Testis (tissue), 3 donors: ENCODE results near the gene EXOC3L2. TPM values are rescaled to one million over a fixed set of nuclear protein-coding genes. Genes with fewer than 3 reads are reported as not detected.

ENCODE experiments used
- DNase-seq: peaks from one replicate; pipeline ENCODE4 v3.0.0-alpha.2; 2019
- H3K27ac ChIP-seq, 2 donors: fragments of 200-600 bp; sonication (generic); one replicate each; pipeline ENCODE4 v1.5.1; 2019
- H3K27me3 ChIP-seq: fragments of 200-600 bp; sonication (generic); one replicate; pipeline ENCODE4 v1.5.1; 2019
- H3K36me3 ChIP-seq: fragments of 200-600 bp; sonication (generic); one replicate; pipeline ENCODE4 v1.5.1; 2017; ENCODE audit warnings: low read depth; ENCODE audit errors: missing control alignments
- H3K4me1 ChIP-seq: fragments of 200-600 bp; sonication (generic); one replicate; pipeline ENCODE4 v1.5.1; 2019
- H3K4me3 ChIP-seq, 2 donors: fragments of 200-600 bp; sonication (generic); one replicate each; pipeline ENCODE4 v1.5.1; 2017 to 2019
- H3K9me3 ChIP-seq: fragments of 200-600 bp; sonication (generic); one replicate; pipeline ENCODE4 v1.5.1; 2017
- CTCF ChIP-seq, 3 experiments: fragments of 450-650 bp in 2 of 3; fragments of 200-600 bp in 1 of 3; sonication (generic) in 1 of 3; IDR thresholded peaks; one replicate each; pipeline ENCODE4 v1.5.1; 2016 to 2019; ENCODE audit warnings: antibody characterized with exemption in 3 of 3, mild to moderate bottlenecking in 2 of 3, moderate library complexity in 1 of 3
- POLR2A ChIP-seq: fragments of 450-650 bp; IDR thresholded peaks from one replicate; pipeline ENCODE4 v1.6.1; 2017; ENCODE audit warnings: antibody characterized with exemption, mild to moderate bottlenecking, moderate library complexity
- WGBS, 2 donors: methylation state at CpG; one replicate each; pipeline ENCODE4 v1.1.5; 2018; 5-methylcytosine and 5-hydroxymethylcytosine counted together
- intact Hi-C: fragments of 100-400 bp; cut with DNase I; formaldehyde crosslinking; loops from one replicate; pipeline ENCODE4 v1.15.1; 2023; ENCODE audit warnings: low total_unique reads
- polyA plus RNA-seq: library from polyadenylated mRNA; stranded (reverse); fragments of 350-450 nt; fragmentation: Illumina TruSeq; extraction: RNeasy Lipid Tissue Mini Kit (QIAGEN cat#74804); gene quantifications from one replicate; pipeline ENCODE4 v1.2.3, GENCODE V29; 2014; ENCODE audit warnings: low read depth, low replicate concordance; ENCODE audit not compliant: insufficient read depth
- total RNA-seq, 2 donors: library from RNA; depleted of rRNA; stranded (reverse); fragments of >200 nt; gene quantifications; one replicate each; pipeline ENCODE4 v1.2.3, GENCODE V29; 2016

Gene EXOC3L2
- total and polyA plus RNA-seq, 3 donors from 2014 or later, result 7.4 to 30.2 (median 29.5) TPM

- intact Hi-C loops, result no loop called here
- Histone ChIP-seq H3K27ac (no peak overlapping the region), H3K36me3 (no peaks in the 10 kb centered on the region), H3K4me3 (no peak overlapping the region), H3K4me1 (peaks cover 17% of the 10 kb centered on the region), H3K9me3 (no peaks in the 10 kb centered on the region), H3K27me3 (no peaks in the 10 kb centered on the region)
- no peak for DNase-seq
- WGBS, 2 donors, result 97% methylated on average over 8 of the region's 8 CpGs
- TF ChIP-seq CTCF (IDR thresholded peaks at IDR 0.05) (no peak), POLR2A (no peak)
Measured at GRCh38 chr19:45247136-45247535, 1.9 kb upstream of the EXOC3L2 start.

GRCh38 chr19:45245826-45246225 lies 619 bp upstream of the EXOC3L2 start:
- Histone ChIP-seq H3K4me1 (peaks cover 24% of the 10 kb centered on the region), H3K4me3 (no peak overlapping the region), H3K36me3 (no peaks in the 10 kb centered on the region), H3K27ac (peak overlapping the region in 1 of 2 donors; percentile 36), H3K27me3 (no peaks in the 10 kb centered on the region), H3K9me3 (no peaks in the 10 kb centered on the region)
- 51 to 53% methylated on average over 4 of the region's 4 CpGs for WGBS, 2 donors
- DNase-seq, result no peak
- no peak for TF ChIP-seq POLR2A
- TF ChIP-seq CTCF (IDR thresholded peaks at IDR 0.05), result no peak
- intact Hi-C loops, result no loop called here

GRCh38 chr19:45244133-45244794 lies 943 bp downstream of the EXOC3L2 start:
- no peak overlapping the region for H3K4me3 ChIP-seq
- intact Hi-C loops, result no loop called here
- no peaks in the 10 kb centered on the region for H3K27me3 ChIP-seq

GRCh38 chr19:45243144-45243732 lies 2.0 kb downstream of the EXOC3L2 start:
- WGBS, 2 donors, result 76 to 83% methylated on average over 13 of the region's 13 CpGs
- H3K36me3 ChIP-seq, result no peaks in the 10 kb centered on the region
- intact Hi-C loops, result no loop called here

More at GRCh38 chr19:45244133-45244794, 943 bp downstream of the EXOC3L2 start:
- TF ChIP-seq POLR2A (no peak), CTCF (IDR thresholded peaks at IDR 0.05) (no peak)
- H3K27ac ChIP-seq, result no peak overlapping the region
- 52 to 64% methylated on average over 15 of the region's 15 CpGs for WGBS, 2 donors
- H3K4me1 ChIP-seq, result peaks cover 24% of the 10 kb centered on the region
- no peaks in the 10 kb centered on the region for H3K9me3 ChIP-seq
- DNase-seq, result no peak
- no peaks in the 10 kb centered on the region for H3K36me3 ChIP-seq

More at GRCh38 chr19:45243144-45243732, 2.0 kb downstream of the EXOC3L2 start:
- Histone ChIP-seq H3K4me1 (peaks cover 24% of the 10 kb centered on the region), H3K27me3 (no peaks in the 10 kb centered on the region), H3K4me3 (no peak overlapping the region), H3K27ac (peak overlapping the region in 1 of 2 donors; percentile 10), H3K9me3 (no peaks in the 10 kb centered on the region)
- DNase-seq, result no peak
- no peak for TF ChIP-seq CTCF (IDR thresholded peaks at IDR 0.05)
- no peak for TF ChIP-seq POLR2A
